GM23248 (cell line): Measurements from ENCODE around the gene DDC.

Experiments used
- EZH2 ChIP-seq: fragments of 200-600 bp; sonication (generic); IDR thresholded peaks from 2 replicates; pipeline ENCODE4 v1.6.1; 2018; ENCODE audit warnings: antibody characterized with exemption, mild to moderate bottlenecking; ENCODE audit not compliant: insufficient read depth, poor library complexity, severe bottlenecking
- EZH2phosphoT487 ChIP-seq: fragments of 200-600 bp; sonication (generic); IDR thresholded peaks from 2 replicates; pipeline ENCODE4 v1.6.1; 2018; ENCODE audit warnings: antibody characterized with exemption, moderate library complexity, mild to moderate bottlenecking, low read depth; ENCODE audit not compliant: insufficient read depth

- TF ChIP-seq EZH2 (no peak), EZH2phosphoT487 (no peak)
Observed at GRCh38 chr7:50412973-50413372, 152.2 kb downstream of the DDC start.
